D721Med (cell line): ENCODE data around the gene MMP21.

ENCODE experiments used
- DNase-seq: peaks from one replicate; pipeline ENCODE4 v3.0.0; 2011; ENCODE audit warnings: low spot score; ENCODE audit not compliant: insufficient read length
- FAIRE-seq: peaks from 2 replicates; lab custom pipeline; 2011; peaks lifted over from hg19 to GRCh38; lab: Jason Lieb, UNC
- CTCF ChIP-seq: IDR thresholded peaks from 2 replicates; pipeline ENCODE4 v1.5.1; 2012; ENCODE audit warnings: mild to moderate bottlenecking, control low read depth; ENCODE audit not compliant: insufficient read depth; ENCODE audit errors: missing control alignments

Gene MMP21

GRCh38 chr10:125816548-125816947 is 40.9 kb upstream of the MMP21 start:
- FAIRE-seq (no peak), DNase-seq (no peak)
- TF ChIP-seq CTCF, result no peak

GRCh38 chr10:125815764-125816163 is 40.1 kb upstream of the MMP21 start:
- TF ChIP-seq CTCF, result no peak
- DNase-seq (no peak), FAIRE-seq (no peak)

- no peak for FAIRE-seq
- TF ChIP-seq CTCF, result no peak
- DNase-seq, result no peak
Observed at GRCh38 chr10:125812128-125812750, 36.6 kb upstream of the MMP21 start.

GRCh38 chr10:125811251-125811650 is 35.6 kb upstream of the MMP21 start:
- peak; percentile 30 for DNase-seq
- TF ChIP-seq CTCF, result no peak
- FAIRE-seq, result no peak

- TF ChIP-seq CTCF, result no peak
- DNase-seq (no peak), FAIRE-seq (no peak)
Observed at GRCh38 chr10:125808047-125808446, 32.4 kb upstream of the MMP21 start.

GRCh38 chr10:125802739-125803138 is 27.1 kb upstream of the MMP21 start:
- TF ChIP-seq CTCF, result no peak
- DNase-seq (no peak), FAIRE-seq (no peak)

- FAIRE-seq (no peak), DNase-seq (no peak)
- TF ChIP-seq CTCF, result no peak
Observed at GRCh38 chr10:125802131-125802530, 26.5 kb upstream of the MMP21 start.
